B cell (primary cell): ENCODE data around the gene CCDC146. TPM values are rescaled to one million over a fixed set of nuclear protein-coding genes. Genes with fewer than 3 reads are reported as not detected.

Experiments
- ATAC-seq: fragments of 200-7000 bp; cut with Tn5 transposase; one replicate; pipeline ENCODE4 v1.10.0; 2021; ENCODE audit warnings: low read depth, mild to moderate bottlenecking, moderate number of reproducible peaks, moderate library complexity
- CTCF ChIA-PET: fragments of 350-600 bp; sonication (Branson Sonifier 250); formaldehyde crosslinking; loops from one replicate; lab custom pipeline; 2021; ENCODE audit warnings: antibody characterized with exemption, inconsistent platforms; lab: Charles Lee
- POLR2A ChIA-PET: fragments of 350-600 bp; sonication (Branson Sonifier 250); formaldehyde crosslinking; loops from one replicate; lab custom pipeline; 2021; ENCODE audit warnings: antibody characterized with exemption; lab: Charles Lee
- DNase-seq: peaks from one replicate; pipeline ENCODE4 v3.0.0; 2013
- H2AFZ ChIP-seq: 2 replicates; pipeline ENCODE4 v1.6.1; 2012; ENCODE audit warnings: mild to moderate bottlenecking, low read depth, low read length; ENCODE audit not compliant: insufficient read depth, poor library complexity, severe bottlenecking
- H3K27ac ChIP-seq, 2 donors: 1 replicate in 1 of 2; 2 replicates in 1 of 2; pipeline ENCODE4 v1.5.1; 2012 to 2013; ENCODE audit warnings: low read length in 2 of 2, mild to moderate bottlenecking in 2 of 2, moderate library complexity in 1 of 2
- H3K27me3 ChIP-seq, 4 experiments: fragments of 200-600 bp in 1 of 4; sonication (generic) in 1 of 4; replicated peaks in 1 of 4; 1 replicate in 2 of 4; 2 replicates in 2 of 4; pipeline versions ENCODE4 v1.6.1 to v1.7.0; 2013 to 2016; ENCODE audit warnings: low read length in 3 of 4, mild to moderate bottlenecking in 2 of 4, mixed read lengths in 1 of 4, moderate library complexity in 1 of 4; ENCODE audit not compliant: insufficient read depth in 4 of 4, control insufficient read depth in 3 of 4; ENCODE audit errors: control extremely low read depth in 1 of 4
- H3K36me3 ChIP-seq, 2 experiments: replicated peaks in 1 of 2; 1 replicate in 1 of 2; 2 replicates in 1 of 2; pipeline versions ENCODE4 v1.6.1 to v1.7.1; 2013; ENCODE audit warnings: low read length in 1 of 2; ENCODE audit not compliant: insufficient read depth in 2 of 2, control insufficient read depth in 1 of 2; ENCODE audit errors: control extremely low read depth in 1 of 2, extremely low read depth in 1 of 2
- H3K4me1 ChIP-seq, 2 donors: fragments of 200-600 bp in 1 of 2; sonication (generic) in 1 of 2; 1 replicate in 1 of 2; 2 replicates in 1 of 2; pipeline versions ENCODE4 v1.5.1 to v1.6.1; 2013 to 2017; ENCODE audit warnings: low read length in 2 of 2; ENCODE audit not compliant: control insufficient read depth in 2 of 2, insufficient read depth in 2 of 2
- H3K4me2 ChIP-seq: replicated peaks from 2 replicates; pipeline ENCODE3; 2012; ENCODE audit warnings: mild to moderate bottlenecking, low read depth, low read length; ENCODE audit not compliant: poor library complexity, severe bottlenecking
- H3K4me3 ChIP-seq, 5 experiments: fragments of 200-600 bp in 1 of 5; sonication (generic) in 1 of 5; 1 replicate in 3 of 5; 2 replicates in 2 of 5; pipeline versions ENCODE4 v1.5.1 to v1.7.0; 2011 to 2016; ENCODE audit warnings: low read length in 4 of 5, mild to moderate bottlenecking in 4 of 5, low read depth in 2 of 5, control low read depth in 1 of 5, moderate library complexity in 1 of 5; ENCODE audit not compliant: insufficient read depth in 1 of 5; ENCODE audit errors: control extremely low read depth in 1 of 5, extremely low read depth in 1 of 5
- H3K79me2 ChIP-seq: fragments of 200-600 bp; sonication (generic); one replicate; pipeline ENCODE4 v1.6.0; 2016; ENCODE audit warnings: low read length; ENCODE audit not compliant: control insufficient read depth, insufficient read depth
- H3K9ac ChIP-seq: fragments of 200-600 bp; sonication (generic); 2 replicates; pipeline ENCODE4 v1.6.1; 2017; ENCODE audit warnings: mild to moderate bottlenecking, low read length, moderate library complexity
- H3K9me3 ChIP-seq, 3 donors: one replicate each; pipeline versions ENCODE4 v1.6.1 to v1.7.1; 2013; ENCODE audit warnings: low read length in 2 of 3; ENCODE audit not compliant: control insufficient read depth in 2 of 3, insufficient read depth in 1 of 3; ENCODE audit errors: control extremely low read depth in 1 of 3
- H4K20me1 ChIP-seq: 2 replicates; pipeline ENCODE4 v1.6.0; 2012; ENCODE audit warnings: mild to moderate bottlenecking, low read length; ENCODE audit not compliant: insufficient read depth, control insufficient read depth, poor library complexity, severe bottlenecking
- H3K27ac Mint-ChIP-seq: one replicate; pipeline ENCODE4 v1.8.0; 2021; ENCODE audit warnings: mixed read lengths
- H3K27me3 Mint-ChIP-seq: one replicate; pipeline ENCODE4 v1.8.0; 2021; ENCODE audit warnings: mixed read lengths
- H3K4me1 Mint-ChIP-seq: one replicate; pipeline ENCODE4 v1.8.0; 2021; ENCODE audit warnings: mixed read lengths
- H3K4me3 Mint-ChIP-seq: one replicate; pipeline ENCODE4 v1.8.0; 2021; ENCODE audit warnings: mixed read lengths
- H3K9me3 Mint-ChIP-seq: one replicate; pipeline ENCODE4 v1.8.0; 2022; ENCODE audit warnings: mixed read lengths; ENCODE audit not compliant: insufficient read depth
- CTCF ChIP-seq: fragments of 200-600 bp; IDR thresholded peaks from one replicate; pipeline ENCODE4 v1.8.0; 2022; ENCODE audit warnings: antibody characterized with exemption, mild to moderate bottlenecking
- EZH2 ChIP-seq: IDR thresholded peaks from 2 replicates; pipeline ENCODE4 v1.6.1; 2012; ENCODE audit warnings: borderline replicate concordance, low read depth, mild to moderate bottlenecking, moderate library complexity, low read length; ENCODE audit not compliant: insufficient read depth, poor library complexity, severe bottlenecking
- WGBS: methylation state at CpG from one replicate; pipeline ENCODE4 v1.1.5; 2013; ENCODE audit warnings: missing lambda C conversion rate; ENCODE audit not compliant: insufficient coverage; 5-methylcytosine and 5-hydroxymethylcytosine counted together
- intact Hi-C: fragments of 100-400 bp; cut with micrococcal nuclease; formaldehyde crosslinking; loops from one replicate; pipeline ENCODE4 v1.10.0; 2022
- polyA plus RNA-seq: library from polyadenylated mRNA; depleted of rRNA; stranded (reverse); fragments of >200 nt; gene quantifications from 2 replicates; pipeline ENCODE4 v1.2.3, GENCODE V29; 2012
- total RNA-seq, 2 donors: library from RNA; stranded (reverse); fragments of 120-200 nt in 1 of 2; gene quantifications; 1 replicate in 1 of 2; 2 replicates in 1 of 2; pipeline versions ENCODE4 v1.2.3 to v1.2.4, GENCODE V29; 2013 to 2022

CCDC146 gene
- total and polyA plus RNA-seq, 2 donors (not counting 1 experiment from before 2014, with no cell fraction given): 5.6 to 8.5 TPM

- no peaks in the 10 kb centered on the region for H3K9me3 Mint-ChIP-seq
- WGBS: no CpG with 5 or more reads among the region's 2 CpGs
- POLR2A ChIA-PET: no interaction called here
Observed at GRCh38 chr7:77266291-77266794, 143.9 kb downstream of the CCDC146 start.

More at GRCh38 chr7:77266291-77266794, 143.9 kb downstream of the CCDC146 start:
- Histone ChIP-seq H3K9me3 (no peaks in the 10 kb centered on the region), H3K27ac (no peak overlapping the region), H3K4me1 (peaks cover 20 to 24% of the 10 kb centered on the region in 2 donors), H3K4me2 (no peak overlapping the region), H4K20me1 (no peaks in the 10 kb centered on the region), H3K79me2 (no peaks in the 10 kb centered on the region), H3K4me3 (no peak overlapping the region), H2AFZ (no peak overlapping the region), H3K27me3 (no peaks in the 10 kb centered on the region), H3K9ac (no peak overlapping the region), H3K36me3 (no peaks in the 10 kb centered on the region)
- H3K27ac Mint-ChIP-seq: no peak overlapping the region
- H3K27me3 Mint-ChIP-seq: no peaks in the 10 kb centered on the region
- ATAC-seq (no peak), DNase-seq (no peak)
- CTCF ChIA-PET: interaction anchor here (1.4 kb wide), 1 partner anchor 20 kb away, joined by 12 read pairs; no protein-coding TSS in a partner anchor
- intact Hi-C loops: no loop called here
- H3K4me1 Mint-ChIP-seq: peaks cover 42% of the 10 kb centered on the region
- TF ChIP-seq EZH2: no peak
- no peak for TF ChIP-seq CTCF
- H3K4me3 Mint-ChIP-seq: no peak overlapping the region
